Stimulated activated CD8-positive, alpha-beta memory T cell treated with anti-CD3 and anti-CD28 coated beads, Interleukin-7, amount 100 ng/mL, for 1 hour (primary cell): ENCODE data around the gene OXLD1.

Experiments
- DNase-seq, 2 donors: peaks; one replicate each; pipeline ENCODE4 v3.0.0-alpha.2; 2020; ENCODE audit warnings: low read depth in 2 of 2

OXLD1 gene

DNA sequence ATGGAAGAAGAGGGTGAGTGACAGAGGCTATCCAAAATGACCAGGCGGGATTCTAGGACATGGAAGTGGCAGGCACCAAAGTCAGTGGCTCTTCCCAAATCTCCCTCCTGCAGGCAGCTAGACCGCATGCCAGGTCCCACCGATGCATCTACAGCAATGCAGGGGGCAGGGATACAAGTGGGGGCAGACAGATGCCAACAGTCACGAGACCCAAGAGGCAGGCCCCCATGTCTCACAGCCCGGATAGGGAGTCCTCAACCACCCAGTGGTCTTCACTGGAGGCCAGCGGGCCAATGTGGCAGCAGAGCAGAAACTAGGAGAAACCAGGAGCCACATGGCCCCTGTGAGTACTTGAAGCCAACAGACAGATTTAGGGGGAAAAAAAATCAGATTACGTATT, 49.5 kb downstream of the OXLD1 start:
- no peak for DNase-seq

DNA sequence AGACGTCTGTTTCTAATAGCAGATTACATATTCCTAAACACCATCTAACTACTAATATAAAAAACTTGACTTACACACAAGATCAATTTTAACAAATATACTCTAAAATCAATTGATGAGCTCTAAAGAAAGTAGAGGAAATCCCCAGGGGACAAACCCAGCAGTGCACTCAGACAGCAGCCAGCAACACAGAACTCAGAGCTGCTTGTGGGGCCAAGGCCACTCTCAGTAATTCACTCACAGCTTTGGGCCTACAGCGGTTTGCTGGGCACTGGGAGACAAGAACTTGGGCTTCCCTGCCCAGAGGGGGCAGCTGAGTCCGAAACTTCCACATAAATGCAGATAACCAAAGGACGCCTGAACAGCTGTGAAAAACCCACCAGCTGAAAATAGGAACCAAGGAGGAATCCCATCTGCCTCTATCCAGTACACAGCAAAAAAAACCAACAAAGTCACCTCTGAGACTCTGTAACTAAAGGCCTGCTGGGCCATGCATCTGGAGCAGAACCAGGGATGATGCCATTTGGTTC, 50.9 kb downstream of the OXLD1 start:
- no peak for DNase-seq
